GM12878 (cell line): ENCODE data around the gene ANO6. TPM values are rescaled to one million over a fixed set of nuclear protein-coding genes. Genes with fewer than 3 reads are reported as not detected.

Source experiments
- ATAC-seq: fragments of 200-7000 bp; cut with Tn5 transposase; 3 replicates; pipeline ENCODE4 v1.9.1; 2020; ENCODE audit warnings: mild to moderate bottlenecking, moderate library complexity
- BruUV-seq: library from RNA; stranded (reverse); fragments of 400-500 nt; replicated peaks from 2 replicates; lab custom pipeline; 2021; lab: Mats Ljungman, UMichigan
- CTCF ChIA-PET: fragments of 300-600 bp; sonication (Branson Sonifier 250); formaldehyde crosslinking; extraction: SDS; loops from one replicate; lab custom pipeline; 2021; ENCODE audit warnings: inconsistent platforms; lab: Yijun Ruan, JAX
- POLR2A ChIA-PET: fragments of 350-600 bp; formaldehyde crosslinking; extraction: SDS; loops from one replicate; lab custom pipeline; 2021; ENCODE audit warnings: inconsistent platforms; lab: Charles Lee
- RAD21 ChIA-PET: fragments of 300-600 bp; sonication (Branson Sonifier 250); formaldehyde crosslinking; loops from one replicate; lab custom pipeline; 2023; ENCODE audit warnings: antibody characterized with exemption; ENCODE audit not compliant: unreplicated experiment; lab: Charles Lee
- SMC1A ChIA-PET: fragments of 300-600 bp; sonication (Branson Sonifier 250); formaldehyde crosslinking; loops from one replicate; lab custom pipeline; 2023; ENCODE audit not compliant: unreplicated experiment, uncharacterized antibody; lab: Charles Lee
- DNase-seq: peaks from one replicate; pipeline ENCODE4 v3.0.0-alpha.2; 2011; ENCODE audit warnings: low read depth, low spot score
- FAIRE-seq: peaks from 3 replicates; lab custom pipeline; 2011; peaks lifted over from hg19 to GRCh38; lab: Jason Lieb, UNC
- H2AFZ ChIP-seq: 2 replicates; pipeline ENCODE4 v1.6.0; 2011; ENCODE audit warnings: low read depth, low read length, control low read depth; ENCODE audit not compliant: control insufficient read depth
- H3K27ac ChIP-seq: 2 replicates; pipeline ENCODE4 v1.5.1; 2011; ENCODE audit warnings: control low read depth; ENCODE audit not compliant: control insufficient read depth, insufficient read depth
- H3K27me3 ChIP-seq, 2 experiments: replicated peaks in 1 of 2; 2 replicates each; pipeline versions ENCODE4 v1.6.0 to v1.6.1; 2011; ENCODE audit warnings: low read length in 1 of 2; ENCODE audit not compliant: control insufficient read depth in 2 of 2, insufficient read depth in 2 of 2
- H3K36me3 ChIP-seq, 2 experiments: 2 replicates each; pipeline ENCODE4 v1.5.1; 2011; ENCODE audit warnings: low read length in 1 of 2; ENCODE audit not compliant: control insufficient read depth in 2 of 2, insufficient read depth in 2 of 2
- H3K4me1 ChIP-seq: 2 replicates; pipeline ENCODE4 v1.6.1; 2011; ENCODE audit warnings: mild to moderate bottlenecking, low read length, moderate library complexity, mixed read lengths; ENCODE audit not compliant: control insufficient read depth, insufficient read depth
- H3K4me2 ChIP-seq: 2 replicates; pipeline ENCODE4 v1.6.0; 2011; ENCODE audit warnings: control low read depth; ENCODE audit not compliant: control insufficient read depth, insufficient read depth
- H3K4me3 ChIP-seq: fragments of 200-600 bp; sonication (generic); 2 replicates; pipeline ENCODE4 v1.5.1; 2016
- H3K79me2 ChIP-seq: 2 replicates; pipeline ENCODE4 v1.6.0; 2011; ENCODE audit warnings: low read length; ENCODE audit not compliant: control insufficient read depth, insufficient read depth
- H3K9ac ChIP-seq: 2 replicates; pipeline ENCODE4 v1.8.0; 2011; ENCODE audit warnings: low read length, control low read depth, mixed read lengths; ENCODE audit not compliant: control insufficient read depth, insufficient read depth
- H3K9me3 ChIP-seq: replicated peaks from 3 replicates; pipeline ENCODE4 v1.5.1; 2011; ENCODE audit warnings: mild to moderate bottlenecking, low read length; ENCODE audit not compliant: control insufficient read depth, insufficient read depth
- H4K20me1 ChIP-seq: 2 replicates; pipeline ENCODE4 v1.6.0; 2011; ENCODE audit not compliant: control insufficient read depth, insufficient read depth
- CBX5 ChIP-seq: sonication (generic); IDR thresholded peaks from 2 replicates; pipeline ENCODE4 v1.6.1; 2016; ENCODE audit warnings: low read depth, moderate library complexity, mild to moderate bottlenecking, inconsistent platforms
- EGR1 ChIP-seq, 2 experiments: IDR thresholded peaks; 1 replicate in 1 of 2; 2 replicates in 1 of 2; pipeline ENCODE4 v1.6.1; 2011 to 2012; ENCODE audit warnings: low read depth in 2 of 2, low read length in 2 of 2, borderline replicate concordance in 1 of 2, mild to moderate bottlenecking in 1 of 2, moderate library complexity in 1 of 2
- FOXK2 ChIP-seq: fragments of 450-650 bp; IDR thresholded peaks from 2 replicates; pipeline ENCODE4 v1.6.1; 2017; ENCODE audit warnings: mild to moderate bottlenecking, moderate library complexity
- GABPA ChIP-seq: IDR thresholded peaks from 2 replicates; pipeline ENCODE4 v1.6.1; 2014; ENCODE audit warnings: antibody characterized with exemption, low read depth, mild to moderate bottlenecking, inconsistent platforms
- NR2C2 ChIP-seq: IDR thresholded peaks from 2 replicates; pipeline ENCODE4 v1.6.1; 2011; ENCODE audit warnings: borderline replicate concordance, low read depth; ENCODE audit not compliant: control insufficient read depth, insufficient read length
- NR2F1 ChIP-seq: fragments of 450-650 bp; conservative IDR thresholded peaks from 2 replicates; pipeline ENCODE4 v1.6.1; 2017; ENCODE audit warnings: mild to moderate bottlenecking
- NRF1 ChIP-seq: conservative IDR thresholded peaks from 2 replicates; pipeline ENCODE4 v1.6.1; 2011; ENCODE audit warnings: mild to moderate bottlenecking, low read depth, low read length, improper control_type of control experiment
- PAX8 ChIP-seq: fragments of 450-650 bp; IDR thresholded peaks from 2 replicates; pipeline ENCODE4 v1.6.1; 2017; ENCODE audit warnings: mild to moderate bottlenecking, moderate library complexity
- POLR2AphosphoS2 ChIP-seq: IDR thresholded peaks from 2 replicates; pipeline ENCODE4 v1.6.1; 2011; ENCODE audit warnings: low read depth, mild to moderate bottlenecking, low read length, improper control_type of control experiment, moderate library complexity
- SMARCA5 ChIP-seq: fragments of 450-650 bp; IDR thresholded peaks from 2 replicates; pipeline ENCODE4 v1.6.1; 2017; ENCODE audit warnings: mild to moderate bottlenecking
- SREBF1 ChIP-seq: IDR thresholded peaks from 2 replicates; pipeline ENCODE4 v1.6.1; 2012; ENCODE audit warnings: mild to moderate bottlenecking, low read length
- TAF1 ChIP-seq: IDR thresholded peaks from 2 replicates; pipeline ENCODE4 v1.6.1; 2011; ENCODE audit warnings: mild to moderate bottlenecking, low read depth, low read length, borderline replicate concordance
- TBL1XR1 ChIP-seq: IDR thresholded peaks from 2 replicates; pipeline ENCODE4 v1.6.1; 2012; ENCODE audit warnings: low read depth, low read length, improper control_type of control experiment
- USF2 ChIP-seq: IDR thresholded peaks from 2 replicates; pipeline ENCODE4 v1.6.1; 2011; ENCODE audit warnings: low read depth, low read length, improper control_type of control experiment, borderline replicate concordance
- ZNF274 ChIP-seq: IDR thresholded peaks from one replicate; pipeline ENCODE4 v1.8.0; 2011; ENCODE audit not compliant: insufficient read length, insufficient read depth
- in situ Hi-C: fragments of 300-500 bp; cut with MboI; formaldehyde crosslinking; loops from 9 replicates; pipeline ENCODE4 v1.14.3; 2018; ENCODE audit warnings: mixed read lengths
- intact Hi-C: fragments of 100-400 bp; cut with micrococcal nuclease; formaldehyde crosslinking; loops from one replicate; pipeline ENCODE4 v1.14.2; 2022; ENCODE audit not compliant: unreplicated experiment
- polyA plus RNA-seq, 11 experiments: library from polyadenylated mRNA; depleted of rRNA in 4 of 11; unstranded in 6 of 11; stranded (reverse) in 5 of 11; fragments of >200 nt; fragmentation: Nextera tagmentation in 4 of 11; fragmentation: Illumina TruSeq in 1 of 11; extraction: Ambion mirVana in 4 of 11; extraction: Trizol in 1 of 11; gene quantifications; 1 replicate in 1 of 11; 2 replicates in 10 of 11; pipeline versions ENCODE4 v1.2.1 to v1.2.3, GENCODE V29; 2011 to 2016; ENCODE audit warnings: inconsistent platforms in 2 of 11, missing spikeins in 2 of 11, low read depth in 1 of 11
- total RNA-seq, 4 experiments: library from RNA; depleted of rRNA in 3 of 4; stranded (reverse); fragments of >200 nt in 3 of 4; fragmentation: Illumina TruSeq in 1 of 4; extraction: Trizol in 1 of 4; gene quantifications; 2 replicates each; pipeline versions ENCODE4 v1.2.1 to v1.2.3, GENCODE V29; 2013 to 2021
- TF ChIP-seq, protein P1 (sequence below): fragments of 450-650 bp; formaldehyde crosslinking; IDR thresholded peaks from 2 replicates; pipeline ENCODE4 v1.4.0; 2022; ENCODE audit warnings: mild to moderate bottlenecking, moderate library complexity
- TF ChIP-seq, protein P2 (sequence below): fragments of 450-650 bp; IDR thresholded peaks from 2 replicates; pipeline ENCODE4 v1.6.1; 2017; ENCODE audit warnings: mild to moderate bottlenecking, moderate library complexity

ANO6 gene
- total and polyA plus RNA-seq, 10 of the 15 experiments (the other 5 are each of a cell fraction or from before 2014, with no cell fraction given) = 4.6 to 30.3 (median 26.0) TPM

DNA sequence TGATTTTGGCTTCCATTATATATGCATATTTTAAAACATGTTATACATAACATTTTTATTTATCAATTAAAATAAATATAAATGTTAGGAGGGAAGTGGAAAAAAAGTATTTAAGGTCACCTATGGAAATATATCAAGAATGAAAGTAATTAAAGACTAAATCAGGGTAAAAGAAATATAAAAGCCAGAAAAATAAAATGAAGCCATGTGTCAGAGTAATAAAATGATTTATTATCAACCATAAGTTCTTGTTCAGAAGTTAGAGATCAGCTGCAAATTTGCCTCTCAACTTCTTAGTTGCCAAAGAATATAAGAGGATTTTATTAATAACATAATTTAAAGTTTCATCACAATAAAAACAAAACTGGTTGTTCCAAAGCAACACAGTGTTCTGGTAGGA is 121.9 kb downstream of the ANO6 start:
- POLR2A ChIA-PET = no interaction called here
- Histone ChIP-seq H3K4me1 (no peaks in the 10 kb centered on the region), H3K9ac (no peak overlapping the region), H3K4me3 (no peak overlapping the region), H3K27me3 (no peaks in the 10 kb centered on the region), H3K36me3 (no peaks in the 10 kb centered on the region), H3K27ac (no peak overlapping the region), H2AFZ (no peak overlapping the region), H3K79me2 (no peaks in the 10 kb centered on the region), H3K9me3 (no peaks in the 10 kb centered on the region), H4K20me1 (no peaks in the 10 kb centered on the region), H3K4me2 (no peak overlapping the region)
- CTCF ChIA-PET = interaction anchor here (1.7 to 1.8 kb wide), 2 partner anchors 14 to 123 kb away, joined by 4 read pairs; partner anchors contain the start of gene ANO6
- RAD21 ChIA-PET = no interaction called here
- no TSS peak for BruUV-seq
- SMC1A ChIA-PET = interaction anchor here (1.4 to 1.8 kb wide), 3 partner anchors 8 to 48 kb away, joined by 3 to 6 read pairs (median 4); no protein-coding TSS in a partner anchor
- ATAC-seq (no peak), FAIRE-seq (no peak), DNase-seq (no peak)
- in situ Hi-C loops = no loop called here
- intact Hi-C loops = no loop called here
- TF ChIP-seq NR2F1 (no peak), EGR1 (IDR thresholded peaks at IDR 0.05; ENCODE audit: borderline replicate concordance in 1 of 2, low read depth in 2 of 2, low read length in 2 of 2) (no peak), SREBF1 (no peak), USF2 (no peak), TBL1XR1 (no peak), NR2C2 (no peak), SMARCA5 (no peak), PAX8 (no peak), GABPA (no peak), NRF1 (no peak), TAF1 (no peak), FOXK2 (no peak), POLR2AphosphoS2 (no peak), ZNF274 (no peak), CBX5 (no peak)
- TF ChIP-seq, protein P1, sequence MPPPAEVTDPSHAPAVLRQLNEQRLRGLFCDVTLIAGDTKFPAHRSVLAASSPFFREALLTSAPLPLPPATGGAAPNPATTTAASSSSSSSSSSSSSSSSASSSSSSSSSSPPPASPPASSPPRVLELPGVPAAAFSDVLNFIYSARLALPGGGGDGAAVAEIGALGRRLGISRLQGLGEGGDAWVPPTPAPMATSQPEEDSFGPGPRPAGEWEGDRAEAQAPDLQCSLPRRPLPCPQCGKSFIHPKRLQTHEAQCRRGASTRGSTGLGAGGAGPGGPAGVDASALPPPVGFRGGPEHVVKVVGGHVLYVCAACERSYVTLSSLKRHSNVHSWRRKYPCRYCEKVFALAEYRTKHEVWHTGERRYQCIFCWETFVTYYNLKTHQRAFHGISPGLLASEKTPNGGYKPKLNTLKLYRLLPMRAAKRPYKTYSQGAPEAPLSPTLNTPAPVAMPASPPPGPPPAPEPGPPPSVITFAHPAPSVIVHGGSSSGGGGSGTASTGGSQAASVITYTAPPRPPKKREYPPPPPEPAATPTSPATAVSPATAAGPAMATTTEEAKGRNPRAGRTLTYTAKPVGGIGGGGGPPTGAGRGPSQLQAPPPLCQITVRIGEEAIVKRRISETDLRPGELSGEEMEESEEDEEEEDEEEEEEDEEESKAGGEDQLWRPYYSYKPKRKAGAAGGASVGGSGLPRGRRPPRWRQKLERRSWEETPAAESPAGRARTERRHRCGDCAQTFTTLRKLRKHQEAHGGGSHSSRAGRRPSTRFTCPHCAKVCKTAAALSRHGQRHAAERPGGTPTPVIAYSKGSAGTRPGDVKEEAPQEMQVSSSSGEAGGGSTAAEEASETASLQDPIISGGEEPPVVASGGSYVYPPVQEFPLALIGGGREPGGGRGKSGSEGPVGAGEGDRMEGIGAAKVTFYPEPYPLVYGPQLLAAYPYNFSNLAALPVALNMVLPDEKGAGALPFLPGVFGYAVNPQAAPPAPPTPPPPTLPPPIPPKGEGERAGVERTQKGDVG (CRISPR knock-in tag) = no peak
- TF ChIP-seq, protein P2, sequence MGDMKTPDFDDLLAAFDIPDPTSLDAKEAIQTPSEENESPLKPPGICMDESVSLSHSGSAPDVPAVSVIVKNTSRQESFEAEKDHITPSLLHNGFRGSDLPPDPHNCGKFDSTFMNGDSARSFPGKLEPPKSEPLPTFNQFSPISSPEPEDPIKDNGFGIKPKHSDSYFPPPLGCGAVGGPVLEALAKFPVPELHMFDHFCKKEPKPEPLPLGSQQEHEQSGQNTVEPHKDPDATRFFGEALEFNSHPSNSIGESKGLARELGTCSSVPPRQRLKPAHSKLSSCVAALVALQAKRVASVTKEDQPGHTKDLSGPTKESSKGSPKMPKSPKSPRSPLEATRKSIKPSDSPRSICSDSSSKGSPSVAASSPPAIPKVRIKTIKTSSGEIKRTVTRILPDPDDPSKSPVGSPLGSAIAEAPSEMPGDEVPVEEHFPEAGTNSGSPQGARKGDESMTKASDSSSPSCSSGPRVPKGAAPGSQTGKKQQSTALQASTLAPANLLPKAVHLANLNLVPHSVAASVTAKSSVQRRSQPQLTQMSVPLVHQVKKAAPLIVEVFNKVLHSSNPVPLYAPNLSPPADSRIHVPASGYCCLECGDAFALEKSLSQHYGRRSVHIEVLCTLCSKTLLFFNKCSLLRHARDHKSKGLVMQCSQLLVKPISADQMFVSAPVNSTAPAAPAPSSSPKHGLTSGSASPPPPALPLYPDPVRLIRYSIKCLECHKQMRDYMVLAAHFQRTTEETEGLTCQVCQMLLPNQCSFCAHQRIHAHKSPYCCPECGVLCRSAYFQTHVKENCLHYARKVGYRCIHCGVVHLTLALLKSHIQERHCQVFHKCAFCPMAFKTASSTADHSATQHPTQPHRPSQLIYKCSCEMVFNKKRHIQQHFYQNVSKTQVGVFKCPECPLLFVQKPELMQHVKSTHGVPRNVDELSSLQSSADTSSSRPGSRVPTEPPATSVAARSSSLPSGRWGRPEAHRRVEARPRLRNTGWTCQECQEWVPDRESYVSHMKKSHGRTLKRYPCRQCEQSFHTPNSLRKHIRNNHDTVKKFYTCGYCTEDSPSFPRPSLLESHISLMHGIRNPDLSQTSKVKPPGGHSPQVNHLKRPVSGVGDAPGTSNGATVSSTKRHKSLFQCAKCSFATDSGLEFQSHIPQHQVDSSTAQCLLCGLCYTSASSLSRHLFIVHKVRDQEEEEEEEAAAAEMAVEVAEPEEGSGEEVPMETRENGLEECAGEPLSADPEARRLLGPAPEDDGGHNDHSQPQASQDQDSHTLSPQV = no peak
